ENCODE data around the gene IRAK3.

DNA sequence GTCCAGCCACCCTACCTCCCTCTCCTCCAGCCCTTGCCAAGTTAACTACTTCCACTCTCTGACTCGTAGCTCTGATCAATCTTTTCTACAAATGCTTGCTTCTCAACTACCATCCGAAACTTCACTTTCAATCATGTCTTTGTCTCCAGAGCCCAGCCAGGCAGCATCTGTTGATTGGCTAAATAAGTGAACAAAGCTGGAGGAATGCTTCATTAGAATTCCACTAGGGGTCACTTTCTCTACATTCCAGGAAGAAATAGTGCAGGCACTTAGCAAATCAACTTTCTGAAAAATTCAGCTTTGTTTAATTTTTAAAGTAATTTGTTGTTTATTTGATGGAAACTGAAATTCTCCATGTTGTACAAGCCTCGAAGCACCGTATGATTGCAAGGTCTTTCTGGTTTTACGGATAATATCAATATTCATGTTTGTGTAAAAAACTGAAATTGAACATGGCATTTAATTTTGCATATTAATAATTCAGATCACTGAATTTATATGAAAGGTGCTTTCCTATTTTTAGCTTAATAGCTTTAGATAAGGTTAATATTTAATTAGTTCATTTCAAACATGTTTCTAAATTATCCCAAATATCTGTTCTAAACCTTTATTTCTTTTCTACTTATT lies 80.9 kb downstream of the IRAK3 start:
- no peak for TF ChIP-seq EZH2 (IDR thresholded peaks at IDR 0.05; ENCODE audit: insufficient read depth, poor library complexity, severe bottlenecking)
- TF ChIP-seq EZH2phosphoT487 (IDR thresholded peaks at IDR 0.05; ENCODE audit: insufficient read depth, low read depth) = no peak

Data from GM23248 (cell line).